GM19372 (cell line): ENCODE data around the gene RAB1B.
"Not testable (repeated sequence)": the region's sequence is repeated elsewhere in the genome, so short reads cannot be mapped to it uniquely, and the experiment has no call there.

ENCODE experiments used
- ATAC-seq: cut with Tn5 transposase; IDR thresholded peaks from one replicate; pipeline ENCODE4 v1.9.1; 2021; ENCODE audit warnings: mild to moderate bottlenecking, low read depth, moderate library complexity; ENCODE audit not compliant: unreplicated experiment

The RAB1B gene

GRCh38 chr11:66317322-66317722, 48.9 kb downstream of the RAB1B start:
- no peak for ATAC-seq

- no peak for ATAC-seq
Observed at GRCh38 chr11:66317723-66318599, 49.5 kb downstream of the RAB1B start.

- no peak for ATAC-seq
Observed at GRCh38 chr11:66318600-66318970, 50.1 kb downstream of the RAB1B start.

- not testable (repeated sequence) for ATAC-seq
Observed at GRCh38 chr11:66320289-66320688, 51.9 kb downstream of the RAB1B start.

- ATAC-seq, result not testable (repeated sequence)
Observed at GRCh38 chr11:66320748-66321147, 52.3 kb downstream of the RAB1B start.

- ATAC-seq, result no peak
Observed at GRCh38 chr11:66321606-66322005, 53.2 kb downstream of the RAB1B start.

GRCh38 chr11:66322732-66323427, 54.4 kb downstream of the RAB1B start:
- ATAC-seq, result no peak

- no peak for ATAC-seq
Observed at GRCh38 chr11:66323684-66324083, 55.2 kb downstream of the RAB1B start.

- ATAC-seq, result no peak
Observed at GRCh38 chr11:66324664-66325063, 56.2 kb downstream of the RAB1B start.

GRCh38 chr11:66325263-66325671, 56.8 kb downstream of the RAB1B start:
- no peak for ATAC-seq

GRCh38 chr11:66326261-66327111, 58.0 kb downstream of the RAB1B start:
- ATAC-seq, result no peak
